Measurements from ENCODE around the gene SLC22A5. TPM values are rescaled to one million over a fixed set of nuclear protein-coding genes. Genes with fewer than 3 reads are reported as not detected.

The SLC22A5 gene
- total RNA-seq, 1 experiment from 2014 or later: 20.2 TPM

DNA sequence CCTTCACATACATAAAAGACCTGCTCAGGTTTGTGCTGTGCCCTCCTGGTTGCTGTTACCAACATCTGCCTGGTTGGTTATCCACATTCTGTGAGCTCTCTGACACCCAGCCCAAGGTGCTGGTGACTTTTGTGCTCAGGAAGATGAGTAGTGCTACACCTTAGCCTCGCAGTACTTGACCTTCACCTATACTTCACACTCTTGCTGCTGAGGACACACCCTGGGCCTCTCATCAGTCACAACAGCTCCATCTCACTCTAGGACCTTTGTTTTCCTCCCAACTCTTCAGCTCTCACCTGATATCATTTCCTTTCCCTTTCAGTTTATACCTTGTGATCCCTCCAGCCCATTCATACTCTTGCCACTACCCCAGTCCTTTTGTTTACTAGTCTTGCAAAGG lies 10.7 kb upstream of the SLC22A5 start:
- H3K27ac Mint-ChIP-seq (ENCODE audit: unreplicated experiment): no peak overlapping the region
- TF ChIP-seq, protein P1, sequence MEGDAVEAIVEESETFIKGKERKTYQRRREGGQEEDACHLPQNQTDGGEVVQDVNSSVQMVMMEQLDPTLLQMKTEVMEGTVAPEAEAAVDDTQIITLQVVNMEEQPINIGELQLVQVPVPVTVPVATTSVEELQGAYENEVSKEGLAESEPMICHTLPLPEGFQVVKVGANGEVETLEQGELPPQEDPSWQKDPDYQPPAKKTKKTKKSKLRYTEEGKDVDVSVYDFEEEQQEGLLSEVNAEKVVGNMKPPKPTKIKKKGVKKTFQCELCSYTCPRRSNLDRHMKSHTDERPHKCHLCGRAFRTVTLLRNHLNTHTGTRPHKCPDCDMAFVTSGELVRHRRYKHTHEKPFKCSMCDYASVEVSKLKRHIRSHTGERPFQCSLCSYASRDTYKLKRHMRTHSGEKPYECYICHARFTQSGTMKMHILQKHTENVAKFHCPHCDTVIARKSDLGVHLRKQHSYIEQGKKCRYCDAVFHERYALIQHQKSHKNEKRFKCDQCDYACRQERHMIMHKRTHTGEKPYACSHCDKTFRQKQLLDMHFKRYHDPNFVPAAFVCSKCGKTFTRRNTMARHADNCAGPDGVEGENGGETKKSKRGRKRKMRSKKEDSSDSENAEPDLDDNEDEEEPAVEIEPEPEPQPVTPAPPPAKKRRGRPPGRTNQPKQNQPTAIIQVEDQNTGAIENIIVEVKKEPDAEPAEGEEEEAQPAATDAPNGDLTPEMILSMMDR (IDR thresholded peaks at IDR 0.05; ENCODE audit: insufficient read depth in 1 of 2, low read depth in 1 of 2, low read length in 1 of 2, severe bottlenecking in 1 of 2, unreplicated experiment in 1 of 2): no peak
- ChIA-PET CTCF (interaction anchor here (1.2 kb wide), 1 partner anchor 11 kb away, joined by 6 read pairs; the partner anchor contains the start of gene SLC22A5), POLR2A (no interaction called here)
- Histone ChIP-seq H3K9me3 (no peaks in the 10 kb centered on the region), H3K4me3 (ENCODE audit: low read depth, low read length) (no peak overlapping the region), H3K27me3 (replicated peaks; ENCODE audit: control insufficient read depth, insufficient read depth, low read length) (no peaks in the 10 kb centered on the region), H3K36me3 (ENCODE audit: control insufficient read depth, insufficient read depth, low read length) (no peaks in the 10 kb centered on the region), H3K4me1 (peaks cover 12% of the 10 kb centered on the region)
- H3K4me1 Mint-ChIP-seq (ENCODE audit: low read depth, unreplicated experiment): peaks cover 7% of the 10 kb centered on the region
- no peak for DNase-seq
- H3K36me3 Mint-ChIP-seq (ENCODE audit: insufficient read depth, unreplicated experiment): no peaks in the 10 kb centered on the region
- H3K4me3 Mint-ChIP-seq (ENCODE audit: unreplicated experiment): no peak overlapping the region
- no TSS peak for BruUV-seq (replicated peaks)
- intact Hi-C loops (cut with micrococcal nuclease; ENCODE audit: unreplicated experiment): no loop called here
- no peaks in the 10 kb centered on the region for H3K27me3 Mint-ChIP-seq (ENCODE audit: insufficient read depth, unreplicated experiment)
- H3K9me3 Mint-ChIP-seq (ENCODE audit: unreplicated experiment): no peaks in the 10 kb centered on the region

GRCh38 chr5:132362086-132362485 lies 7.4 kb upstream of the SLC22A5 start:
- Mint-ChIP-seq H3K4me1 (ENCODE audit: low read depth, unreplicated experiment) (peaks cover 7% of the 10 kb centered on the region), H3K27ac (ENCODE audit: unreplicated experiment) (no peak overlapping the region), H3K4me3 (ENCODE audit: unreplicated experiment) (no peak overlapping the region), H3K27me3 (ENCODE audit: insufficient read depth, unreplicated experiment) (no peaks in the 10 kb centered on the region), H3K9me3 (ENCODE audit: unreplicated experiment) (no peaks in the 10 kb centered on the region), H3K36me3 (ENCODE audit: insufficient read depth, unreplicated experiment) (peaks cover 12% of the 10 kb centered on the region)
- intact Hi-C loops (cut with micrococcal nuclease; ENCODE audit: unreplicated experiment): no loop called here
- no TSS peak for BruUV-seq (replicated peaks)
- Histone ChIP-seq H3K27me3 (replicated peaks; ENCODE audit: control insufficient read depth, insufficient read depth, low read length) (no peaks in the 10 kb centered on the region), H3K4me1 (peaks cover 33% of the 10 kb centered on the region), H3K9me3 (peaks cover 6% of the 10 kb centered on the region), H3K4me3 (ENCODE audit: low read depth, low read length) (no peak overlapping the region), H3K36me3 (ENCODE audit: control insufficient read depth, insufficient read depth, low read length) (peaks cover 3% of the 10 kb centered on the region)
- ChIA-PET CTCF (no interaction called here), POLR2A (no interaction called here)
- no peak for DNase-seq
- TF ChIP-seq, protein P1 (IDR thresholded peaks at IDR 0.05; ENCODE audit: insufficient read depth in 1 of 2, low read depth in 1 of 2, low read length in 1 of 2, severe bottlenecking in 1 of 2, unreplicated experiment in 1 of 2): no peak

GRCh38 chr5:132363431-132364112 lies 5.9 kb upstream of the SLC22A5 start:
- H3K36me3 Mint-ChIP-seq (ENCODE audit: insufficient read depth, unreplicated experiment): peaks cover 12% of the 10 kb centered on the region
- no peaks in the 10 kb centered on the region for H3K27me3 Mint-ChIP-seq (ENCODE audit: insufficient read depth, unreplicated experiment)
- ChIA-PET CTCF (no interaction called here), POLR2A (no interaction called here)
- no peaks in the 10 kb centered on the region for H3K9me3 Mint-ChIP-seq (ENCODE audit: unreplicated experiment)
- intact Hi-C loops (cut with micrococcal nuclease; ENCODE audit: unreplicated experiment): no loop called here
- H3K27ac Mint-ChIP-seq (ENCODE audit: unreplicated experiment): no peak overlapping the region
- no peak for DNase-seq
- no TSS peak for BruUV-seq (replicated peaks)
- no peak overlapping the region for H3K4me3 ChIP-seq (ENCODE audit: low read depth, low read length)
- TF ChIP-seq, protein P1 (IDR thresholded peaks at IDR 0.05; ENCODE audit: insufficient read depth in 1 of 2, low read depth in 1 of 2, low read length in 1 of 2, severe bottlenecking in 1 of 2, unreplicated experiment in 1 of 2): no peak
- no peaks in the 10 kb centered on the region for H3K27me3 ChIP-seq (replicated peaks; ENCODE audit: control insufficient read depth, insufficient read depth, low read length)
- peaks cover 7% of the 10 kb centered on the region for H3K4me1 Mint-ChIP-seq (ENCODE audit: low read depth, unreplicated experiment)
- peaks cover 6% of the 10 kb centered on the region for H3K9me3 ChIP-seq
- peaks cover 41% of the 10 kb centered on the region for H3K4me1 ChIP-seq
- H3K4me3 Mint-ChIP-seq (ENCODE audit: unreplicated experiment): no peak overlapping the region
- peaks cover 3% of the 10 kb centered on the region for H3K36me3 ChIP-seq (ENCODE audit: control insufficient read depth, insufficient read depth, low read length)
